GM23338 (cell line): Measurements from ENCODE around the gene TNFSF10.

Experiments
- CREB1 ChIP-seq: fragments of 250-450 bp; sonication (Bioruptor Pico); IDR thresholded peaks from 2 replicates; pipeline ENCODE4 v1.5.0; 2020; ENCODE audit warnings: low read depth, mild to moderate bottlenecking, moderate library complexity
- EZH2 ChIP-seq: fragments of 200-600 bp; sonication (generic); IDR thresholded peaks from one replicate; pipeline ENCODE4 v1.8.0; 2017; ENCODE audit warnings: antibody characterized with exemption, mild to moderate bottlenecking, low read depth; ENCODE audit not compliant: unreplicated experiment
- EZH2phosphoT487 ChIP-seq: fragments of 200-600 bp; sonication (generic); IDR thresholded peaks from one replicate; pipeline ENCODE4 v1.8.1; 2018; ENCODE audit warnings: antibody characterized with exemption; ENCODE audit not compliant: unreplicated experiment
- JUNB ChIP-seq: IDR thresholded peaks from one replicate; pipeline ENCODE4 v1.6.1; 2016; ENCODE audit warnings: antibody characterized with exemption; ENCODE audit not compliant: unreplicated experiment
- NANOG ChIP-seq: IDR thresholded peaks from 2 replicates; pipeline ENCODE4 v1.6.1; 2016; ENCODE audit warnings: antibody characterized with exemption, borderline replicate concordance
- POLR2AphosphoS5 ChIP-seq: IDR thresholded peaks from 2 replicates; pipeline ENCODE4 v1.6.1; 2016; ENCODE audit warnings: antibody characterized with exemption, low read depth
- ZNF331 ChIP-seq: fragments of 250-450 bp; sonication (Bioruptor Pico); IDR thresholded peaks from 2 replicates; pipeline ENCODE4 v1.5.0; 2020; ENCODE audit warnings: low read depth, mild to moderate bottlenecking, moderate library complexity
- TF ChIP-seq, protein P1 (sequence below), 2 experiments: fragments of 200-600 bp in 1 of 2; sonication (generic) in 1 of 2; conservative IDR thresholded peaks; 2 replicates each; pipeline versions ENCODE4 v1.5.1 to v1.6.1; 2016 to 2017; ENCODE audit warnings: antibody characterized with exemption in 2 of 2, low read depth in 2 of 2, mild to moderate bottlenecking in 2 of 2, moderate library complexity in 1 of 2
- TF ChIP-seq, protein P2 (sequence below): IDR thresholded peaks from 2 replicates; pipeline ENCODE4 v1.6.1; 2016; ENCODE audit warnings: antibody characterized with exemption
- TF ChIP-seq, protein P3 (sequence below): IDR thresholded peaks from one replicate; pipeline ENCODE4 v1.6.1; 2018; ENCODE audit warnings: antibody characterized with exemption; ENCODE audit not compliant: unreplicated experiment

DNA sequence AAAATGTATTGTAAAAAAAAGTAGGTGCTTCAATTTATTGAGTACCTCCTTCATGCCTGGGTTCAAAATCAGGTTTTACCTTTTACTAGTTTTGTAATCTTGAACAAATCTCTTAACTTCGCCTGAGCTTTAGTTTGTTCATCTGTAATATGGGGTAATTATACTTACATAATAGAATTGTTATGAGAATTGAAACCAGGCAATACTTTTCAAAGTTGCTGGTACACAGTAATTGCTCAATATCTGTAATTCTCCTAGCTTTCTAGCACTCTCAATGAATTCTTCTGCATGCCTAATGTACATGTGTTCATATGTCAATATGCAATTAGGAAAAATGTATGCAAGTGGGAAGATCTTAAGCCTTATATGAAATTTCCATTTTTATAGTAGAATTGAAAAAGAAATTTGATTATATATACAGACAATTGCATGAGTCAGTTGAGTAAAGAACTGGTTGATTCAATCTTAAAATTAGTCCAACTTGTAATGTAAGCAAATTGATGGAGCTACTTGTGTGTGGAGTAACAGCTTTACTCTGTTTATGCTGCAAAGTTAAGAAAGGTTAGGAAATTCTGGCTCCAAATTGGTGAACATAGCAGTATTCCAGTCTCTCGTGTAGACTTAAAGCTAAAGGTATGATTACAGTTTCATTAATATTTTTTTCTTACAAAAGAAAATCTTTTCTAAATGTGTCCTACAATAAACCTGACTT is 4.1 kb downstream of the TNFSF10 start:
- TF ChIP-seq, protein P1, sequence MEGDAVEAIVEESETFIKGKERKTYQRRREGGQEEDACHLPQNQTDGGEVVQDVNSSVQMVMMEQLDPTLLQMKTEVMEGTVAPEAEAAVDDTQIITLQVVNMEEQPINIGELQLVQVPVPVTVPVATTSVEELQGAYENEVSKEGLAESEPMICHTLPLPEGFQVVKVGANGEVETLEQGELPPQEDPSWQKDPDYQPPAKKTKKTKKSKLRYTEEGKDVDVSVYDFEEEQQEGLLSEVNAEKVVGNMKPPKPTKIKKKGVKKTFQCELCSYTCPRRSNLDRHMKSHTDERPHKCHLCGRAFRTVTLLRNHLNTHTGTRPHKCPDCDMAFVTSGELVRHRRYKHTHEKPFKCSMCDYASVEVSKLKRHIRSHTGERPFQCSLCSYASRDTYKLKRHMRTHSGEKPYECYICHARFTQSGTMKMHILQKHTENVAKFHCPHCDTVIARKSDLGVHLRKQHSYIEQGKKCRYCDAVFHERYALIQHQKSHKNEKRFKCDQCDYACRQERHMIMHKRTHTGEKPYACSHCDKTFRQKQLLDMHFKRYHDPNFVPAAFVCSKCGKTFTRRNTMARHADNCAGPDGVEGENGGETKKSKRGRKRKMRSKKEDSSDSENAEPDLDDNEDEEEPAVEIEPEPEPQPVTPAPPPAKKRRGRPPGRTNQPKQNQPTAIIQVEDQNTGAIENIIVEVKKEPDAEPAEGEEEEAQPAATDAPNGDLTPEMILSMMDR (conservative IDR thresholded peaks at IDR 0.05; ENCODE audit: low read depth in 2 of 2), result no peak
- TF ChIP-seq JUNB, result no peak
- no peak for TF ChIP-seq POLR2AphosphoS5
- TF ChIP-seq EZH2, result no peak
- TF ChIP-seq ZNF331 (CRISPR knock-in tag), result no peak
- no peak for TF ChIP-seq EZH2phosphoT487
- TF ChIP-seq CREB1 (CRISPR knock-in tag), result no peak
- TF ChIP-seq, protein P2, sequence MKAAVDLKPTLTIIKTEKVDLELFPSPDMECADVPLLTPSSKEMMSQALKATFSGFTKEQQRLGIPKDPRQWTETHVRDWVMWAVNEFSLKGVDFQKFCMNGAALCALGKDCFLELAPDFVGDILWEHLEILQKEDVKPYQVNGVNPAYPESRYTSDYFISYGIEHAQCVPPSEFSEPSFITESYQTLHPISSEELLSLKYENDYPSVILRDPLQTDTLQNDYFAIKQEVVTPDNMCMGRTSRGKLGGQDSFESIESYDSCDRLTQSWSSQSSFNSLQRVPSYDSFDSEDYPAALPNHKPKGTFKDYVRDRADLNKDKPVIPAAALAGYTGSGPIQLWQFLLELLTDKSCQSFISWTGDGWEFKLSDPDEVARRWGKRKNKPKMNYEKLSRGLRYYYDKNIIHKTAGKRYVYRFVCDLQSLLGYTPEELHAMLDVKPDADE, result no peak
- TF ChIP-seq NANOG, result no peak
- TF ChIP-seq, protein P3, sequence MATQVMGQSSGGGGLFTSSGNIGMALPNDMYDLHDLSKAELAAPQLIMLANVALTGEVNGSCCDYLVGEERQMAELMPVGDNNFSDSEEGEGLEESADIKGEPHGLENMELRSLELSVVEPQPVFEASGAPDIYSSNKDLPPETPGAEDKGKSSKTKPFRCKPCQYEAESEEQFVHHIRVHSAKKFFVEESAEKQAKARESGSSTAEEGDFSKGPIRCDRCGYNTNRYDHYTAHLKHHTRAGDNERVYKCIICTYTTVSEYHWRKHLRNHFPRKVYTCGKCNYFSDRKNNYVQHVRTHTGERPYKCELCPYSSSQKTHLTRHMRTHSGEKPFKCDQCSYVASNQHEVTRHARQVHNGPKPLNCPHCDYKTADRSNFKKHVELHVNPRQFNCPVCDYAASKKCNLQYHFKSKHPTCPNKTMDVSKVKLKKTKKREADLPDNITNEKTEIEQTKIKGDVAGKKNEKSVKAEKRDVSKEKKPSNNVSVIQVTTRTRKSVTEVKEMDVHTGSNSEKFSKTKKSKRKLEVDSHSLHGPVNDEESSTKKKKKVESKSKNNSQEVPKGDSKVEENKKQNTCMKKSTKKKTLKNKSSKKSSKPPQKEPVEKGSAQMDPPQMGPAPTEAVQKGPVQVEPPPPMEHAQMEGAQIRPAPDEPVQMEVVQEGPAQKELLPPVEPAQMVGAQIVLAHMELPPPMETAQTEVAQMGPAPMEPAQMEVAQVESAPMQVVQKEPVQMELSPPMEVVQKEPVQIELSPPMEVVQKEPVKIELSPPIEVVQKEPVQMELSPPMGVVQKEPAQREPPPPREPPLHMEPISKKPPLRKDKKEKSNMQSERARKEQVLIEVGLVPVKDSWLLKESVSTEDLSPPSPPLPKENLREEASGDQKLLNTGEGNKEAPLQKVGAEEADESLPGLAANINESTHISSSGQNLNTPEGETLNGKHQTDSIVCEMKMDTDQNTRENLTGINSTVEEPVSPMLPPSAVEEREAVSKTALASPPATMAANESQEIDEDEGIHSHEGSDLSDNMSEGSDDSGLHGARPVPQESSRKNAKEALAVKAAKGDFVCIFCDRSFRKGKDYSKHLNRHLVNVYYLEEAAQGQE, result no peak
